HepG2 (cell line): ENCODE data around the gene TTLL13. TPM values are rescaled to one million over a fixed set of nuclear protein-coding genes. Genes with fewer than 3 reads are reported as not detected.

Experiments used
- ATAC-seq: fragments of 200-7000 bp; cut with Tn5 transposase; 3 replicates; pipeline ENCODE4 v1.9.1; 2020; ENCODE audit warnings: mild to moderate bottlenecking, moderate library complexity
- BruUV-seq: library from RNA; stranded (reverse); fragments of 400-500 nt; replicated peaks from 2 replicates; lab custom pipeline; 2021; lab: Mats Ljungman, UMichigan
- CTCF ChIA-PET: fragments of 300-600 bp; formaldehyde crosslinking; extraction: SDS; loops from one replicate; lab custom pipeline; 2021; ENCODE audit warnings: low total read pairs, inconsistent platforms, low intra/inter-chr PET ratio; lab: Yijun Ruan, JAX
- POLR2A ChIA-PET: fragments of 350-600 bp; sonication (Branson Sonifier 250); formaldehyde crosslinking; loops from one replicate; lab custom pipeline; 2020; ENCODE audit warnings: antibody characterized with exemption, inconsistent platforms; lab: Yijun Ruan, JAX
- DNase-seq: peaks from one replicate; pipeline ENCODE4 v3.0.0-alpha.2; 2015; ENCODE audit warnings: low spot score
- FAIRE-seq: peaks from 3 replicates; lab custom pipeline; 2011; peaks lifted over from hg19 to GRCh38; lab: Jason Lieb, UNC
- H2AFZ ChIP-seq: one replicate; pipeline ENCODE4 v1.6.1; 2011; ENCODE audit warnings: low read length, inconsistent platforms
- H3K27ac ChIP-seq: fragments of 300-600 bp; 3 replicates; pipeline ENCODE4 v1.8.0; 2011; ENCODE audit warnings: mixed run types, mild to moderate bottlenecking, mixed read lengths, low read length, inconsistent platforms; ENCODE audit not compliant: insufficient read depth; ENCODE audit errors: extremely low read length
- H3K27me3 ChIP-seq, 2 experiments: fragments of 200-600 bp in 1 of 2; 2 replicates in 1 of 2; 3 replicates in 1 of 2; pipeline versions ENCODE4 v1.6.0 to v1.8.0; 2011; ENCODE audit warnings: low read length in 2 of 2, mild to moderate bottlenecking in 2 of 2, moderate library complexity in 2 of 2, inconsistent platforms in 1 of 2; ENCODE audit not compliant: insufficient read depth in 2 of 2, control insufficient read depth in 1 of 2
- H3K36me3 ChIP-seq, 2 experiments: fragments of 200-600 bp in 1 of 2; replicated peaks in 1 of 2; 2 replicates in 1 of 2; 3 replicates in 1 of 2; pipeline versions ENCODE4 v1.5.1 to v1.8.0; 2011; ENCODE audit warnings: low read length in 2 of 2, inconsistent platforms in 1 of 2; ENCODE audit not compliant: insufficient read depth in 2 of 2, control insufficient read depth in 1 of 2
- H3K4me1 ChIP-seq: 2 replicates; pipeline ENCODE4 v1.5.1; 2012; ENCODE audit warnings: low read length, inconsistent platforms; ENCODE audit not compliant: insufficient read depth
- H3K4me2 ChIP-seq: 2 replicates; pipeline ENCODE4 v1.6.0; 2011; ENCODE audit warnings: low read depth, low read length, inconsistent platforms
- H3K4me3 ChIP-seq, 3 experiments: fragments of 200-600 bp in 1 of 3; sonication (generic), shearing (Covaris generic) in 1 of 3; replicated peaks in 1 of 3; 2 replicates each; pipeline ENCODE4 v1.5.1; 2011 to 2016; ENCODE audit warnings: low read length in 3 of 3, inconsistent platforms in 2 of 3, low read depth in 2 of 3, mild to moderate bottlenecking in 2 of 3, control low read depth in 1 of 3, mixed read lengths in 1 of 3; ENCODE audit not compliant: insufficient read depth in 1 of 3
- H3K79me2 ChIP-seq: one replicate; pipeline ENCODE4 v1.6.1; 2011; ENCODE audit warnings: low read length, inconsistent platforms; ENCODE audit not compliant: insufficient read depth
- H3K9ac ChIP-seq: 2 replicates; pipeline ENCODE4 v1.6.0; 2011; ENCODE audit warnings: mild to moderate bottlenecking, low read depth, low read length, inconsistent platforms; ENCODE audit not compliant: insufficient read depth
- H3K9me3 ChIP-seq: 2 replicates; pipeline ENCODE4 v1.5.1; 2012; ENCODE audit warnings: mild to moderate bottlenecking, low read length
- H4K20me1 ChIP-seq: 2 replicates; pipeline ENCODE4 v1.6.0; 2011; ENCODE audit warnings: inconsistent platforms, mild to moderate bottlenecking, low read length, moderate library complexity; ENCODE audit not compliant: insufficient read depth
- HCFC1 ChIP-seq: fragments of 150-350 bp; IDR thresholded peaks from 2 replicates; pipeline ENCODE4 v1.6.1; 2014; ENCODE audit warnings: low read depth, low read length
- KDM6A ChIP-seq: IDR thresholded peaks from 2 replicates; pipeline ENCODE4 v1.6.1; 2016; ENCODE audit warnings: low read depth
- KMT2A ChIP-seq: sonication (generic); formaldehyde crosslinking; IDR thresholded peaks from 2 replicates; pipeline ENCODE4 v1.4.0; 2020; ENCODE audit warnings: missing genetic modification reagents
- NFIB ChIP-seq: sonication (generic); formaldehyde crosslinking; IDR thresholded peaks from 2 replicates; pipeline ENCODE4 v1.9.0; 2021; ENCODE audit warnings: missing genetic modification reagents, mild to moderate bottlenecking, borderline replicate concordance
- ONECUT2 ChIP-seq: sonication (generic); formaldehyde crosslinking; IDR thresholded peaks from 2 replicates; pipeline ENCODE4 v1.4.0; 2020; ENCODE audit warnings: missing genetic modification reagents
- RBAK ChIP-seq: sonication (generic); formaldehyde crosslinking; IDR thresholded peaks from 2 replicates; pipeline ENCODE4 v1.5.1; 2020; ENCODE audit warnings: mild to moderate bottlenecking, missing genetic modification reagents
- REL ChIP-seq: sonication (generic); formaldehyde crosslinking; conservative IDR thresholded peaks from 2 replicates; pipeline ENCODE4 v1.8.0; 2022; ENCODE audit warnings: mild to moderate bottlenecking, missing genetic modification reagents, moderate library complexity
- SNRNP70 ChIP-seq: fragments of 200-400 bp; formaldehyde crosslinking; IDR thresholded peaks from 2 replicates; pipeline ENCODE4 v1.6.1; 2017; ENCODE audit warnings: mild to moderate bottlenecking, low read depth, low read length, moderate library complexity
- TEAD3 ChIP-seq: optimal IDR thresholded peaks from 2 replicates; pipeline ENCODE3; 2016; ENCODE audit warnings: borderline replicate concordance
- TGIF2 ChIP-seq: IDR thresholded peaks from 2 replicates; pipeline ENCODE4 v1.6.1; 2016; ENCODE audit warnings: control low read depth, missing compliant biosample characterization
- ZFAT ChIP-seq: sonication (generic); formaldehyde crosslinking; conservative IDR thresholded peaks from 2 replicates; pipeline ENCODE4 v1.8.1; 2023; ENCODE audit warnings: missing genetic modification reagents, inconsistent platforms
- ZNF143 ChIP-seq: sonication (generic); formaldehyde crosslinking; IDR thresholded peaks from 2 replicates; pipeline ENCODE4 v1.4.0; 2020; ENCODE audit warnings: missing genetic modification reagents
- ZNF180 ChIP-seq: sonication (generic); formaldehyde crosslinking; IDR thresholded peaks from 2 replicates; pipeline ENCODE4 v1.4.0; 2020; ENCODE audit warnings: low read depth, missing genetic modification reagents, borderline replicate concordance
- ZNF577 ChIP-seq: sonication (generic); formaldehyde crosslinking; IDR thresholded peaks from 2 replicates; pipeline ENCODE4 v1.4.0; 2020; ENCODE audit warnings: mild to moderate bottlenecking, low read depth, missing genetic modification reagents, borderline replicate concordance
- WGBS: methylation state at CpG from one replicate; pipeline ENCODE4 v1.1.6; 2017; ENCODE audit warnings: low lambda C conversion rate; 5-methylcytosine and 5-hydroxymethylcytosine counted together
- in situ Hi-C: cut with HindIII; loops from 2 replicates; pipeline ENCODE4 v1.10.0; 2017; ENCODE audit warnings: low pct_unique_long_range_greater_than_20kb; ENCODE audit not compliant: extremely low pct_ligation_motif_present
- intact Hi-C: fragments of 100-400 bp; cut with micrococcal nuclease; formaldehyde crosslinking; loops from one replicate; pipeline ENCODE4 v1.10.0; 2022; ENCODE audit not compliant: unreplicated experiment
- polyA plus RNA-seq, 8 experiments: library from polyadenylated mRNA; depleted of rRNA in 3 of 8; stranded (reverse) in 7 of 8; unstranded in 1 of 8; fragments of >200 nt; fragmentation: Illumina TruSeq in 4 of 8; extraction: Trizol in 4 of 8; gene quantifications; 2 replicates each; pipeline versions ENCODE4 v1.2.1 to v1.2.3, GENCODE V29; 2011 to 2016; ENCODE audit warnings: low read depth in 4 of 8, missing spikeins in 1 of 8, mixed read lengths in 1 of 8; ENCODE audit not compliant: insufficient read depth in 1 of 8
- total RNA-seq, 5 experiments: library from RNA; depleted of rRNA; stranded (reverse); fragments of >200 nt; fragmentation: Illumina TruSeq; extraction: Trizol; gene quantifications; 2 replicates each; pipeline ENCODE4 v1.2.3, GENCODE V29; 2016; ENCODE audit warnings: low read depth in 1 of 5
- TF ChIP-seq, protein P1 (sequence below): sonication (generic); formaldehyde crosslinking; IDR thresholded peaks from 2 replicates; pipeline ENCODE4 v1.8.0; 2022; ENCODE audit warnings: mild to moderate bottlenecking, missing genetic modification reagents
- TF ChIP-seq, protein P2 (sequence below): sonication (generic); formaldehyde crosslinking; IDR thresholded peaks from 2 replicates; pipeline ENCODE4 v1.4.0; 2020; ENCODE audit warnings: missing genetic modification reagents
- TF ChIP-seq, protein P3 (sequence below), 2 experiments: sonication (generic) in 1 of 2; formaldehyde crosslinking in 1 of 2; IDR thresholded peaks; 2 replicates each; pipeline versions ENCODE4 v1.4.0 to v1.6.1; 2016 to 2020; ENCODE audit warnings: borderline replicate concordance in 1 of 2, low read depth in 1 of 2, mild to moderate bottlenecking in 1 of 2, missing genetic modification reagents in 1 of 2
- TF ChIP-seq, protein P4 (sequence below): IDR thresholded peaks from 2 replicates; pipeline ENCODE4 v1.6.1; 2016; ENCODE audit warnings: missing compliant biosample characterization, missing genetic modification reagents, borderline replicate concordance

The TTLL13 gene
- total and polyA plus RNA-seq, 2 of the 13 experiments (the other 11 are each of a cell fraction or from before 2014, with no cell fraction given): 0.07 to 0.29 TPM

DNA sequence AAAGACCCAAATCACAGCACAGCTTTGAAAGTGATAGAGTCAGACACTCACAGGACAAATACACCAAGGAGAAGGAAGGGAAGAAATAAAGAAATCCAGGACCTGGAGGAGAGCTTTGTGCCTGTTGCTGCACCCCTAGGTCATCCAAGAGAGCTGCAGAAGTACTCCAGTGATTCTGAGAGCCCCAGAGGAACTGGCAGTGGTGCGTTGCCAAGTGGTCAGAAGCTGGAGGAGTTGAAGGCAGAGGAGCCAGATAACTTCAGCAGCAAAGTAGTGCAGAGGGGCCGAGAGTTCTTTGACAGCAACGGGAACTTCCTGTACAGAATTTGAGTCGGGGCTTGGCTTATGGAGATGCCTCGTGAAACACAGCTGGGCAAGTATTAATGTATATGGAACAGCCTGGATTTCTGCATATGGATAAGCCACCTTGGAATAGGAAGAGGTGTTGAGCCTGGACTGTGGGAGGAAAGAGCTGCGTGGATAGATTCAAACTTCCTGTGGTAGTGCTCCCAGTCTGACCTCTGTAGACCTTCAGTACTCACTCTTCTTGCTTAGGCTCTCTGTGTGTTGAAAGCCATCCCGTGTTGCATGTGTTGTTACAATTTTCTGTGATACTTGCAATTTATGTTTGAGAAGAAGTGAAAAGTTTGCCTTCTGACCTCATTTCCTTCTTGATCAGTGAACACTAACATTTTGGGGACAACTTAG lies 22.3 kb downstream of the TTLL13 start:
- FAIRE-seq: no peak
- CTCF ChIA-PET: no interaction called here

More for the DNA sequence above, 22.3 kb downstream of the TTLL13 start:
- Histone ChIP-seq H3K36me3 (peaks cover 12 to 32% of the 10 kb centered on the region in 2 experiments; a peak in 4 of 5 replicates), H3K27ac (no peak overlapping the region), H3K4me1 (peaks cover 24% of the 10 kb centered on the region), H3K9ac (no peak overlapping the region), H3K27me3 (no peaks in the 10 kb centered on the region), H4K20me1 (peaks cover 10% of the 10 kb centered on the region), H2AFZ (no peak overlapping the region), H3K4me3 (no peak overlapping the region), H3K9me3 (no peaks in the 10 kb centered on the region), H3K4me2 (no peak overlapping the region), H3K79me2 (peaks cover 32% of the 10 kb centered on the region)
- in situ Hi-C loops (no loop called here), intact Hi-C loops (no loop called here)
- no peak for ATAC-seq
- BruUV-seq: TSS peak; percentile 13
- DNase-seq: no peak
- TF ChIP-seq ZNF143 (no peak), ZFAT (CRISPR knock-in tag) (no peak), TGIF2 (CRISPR knock-in tag) (no peak), ZNF180 (CRISPR knock-in tag) (no peak), NFIB (CRISPR knock-in tag) (no peak), REL (no peak), TEAD3 (CRISPR knock-in tag) (no peak), KMT2A (CRISPR knock-in tag) (no peak), KDM6A (no peak), RBAK (no peak), ZNF577 (CRISPR knock-in tag) (no peak), HCFC1 (no peak), SNRNP70 (no peak), ONECUT2 (CRISPR knock-in tag) (no peak)
- TF ChIP-seq, protein P1, sequence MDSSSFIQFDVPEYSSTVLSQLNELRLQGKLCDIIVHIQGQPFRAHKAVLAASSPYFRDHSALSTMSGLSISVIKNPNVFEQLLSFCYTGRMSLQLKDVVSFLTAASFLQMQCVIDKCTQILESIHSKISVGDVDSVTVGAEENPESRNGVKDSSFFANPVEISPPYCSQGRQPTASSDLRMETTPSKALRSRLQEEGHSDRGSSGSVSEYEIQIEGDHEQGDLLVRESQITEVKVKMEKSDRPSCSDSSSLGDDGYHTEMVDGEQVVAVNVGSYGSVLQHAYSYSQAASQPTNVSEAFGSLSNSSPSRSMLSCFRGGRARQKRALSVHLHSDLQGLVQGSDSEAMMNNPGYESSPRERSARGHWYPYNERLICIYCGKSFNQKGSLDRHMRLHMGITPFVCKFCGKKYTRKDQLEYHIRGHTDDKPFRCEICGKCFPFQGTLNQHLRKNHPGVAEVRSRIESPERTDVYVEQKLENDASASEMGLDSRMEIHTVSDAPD (CRISPR knock-in tag): no peak
- TF ChIP-seq, protein P2, sequence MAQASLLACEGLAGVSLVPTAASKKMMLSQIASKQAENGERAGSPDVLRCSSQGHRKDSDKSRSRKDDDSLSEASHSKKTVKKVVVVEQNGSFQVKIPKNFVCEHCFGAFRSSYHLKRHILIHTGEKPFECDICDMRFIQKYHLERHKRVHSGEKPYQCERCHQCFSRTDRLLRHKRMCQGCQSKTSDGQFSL: no peak
- TF ChIP-seq, protein P3, sequence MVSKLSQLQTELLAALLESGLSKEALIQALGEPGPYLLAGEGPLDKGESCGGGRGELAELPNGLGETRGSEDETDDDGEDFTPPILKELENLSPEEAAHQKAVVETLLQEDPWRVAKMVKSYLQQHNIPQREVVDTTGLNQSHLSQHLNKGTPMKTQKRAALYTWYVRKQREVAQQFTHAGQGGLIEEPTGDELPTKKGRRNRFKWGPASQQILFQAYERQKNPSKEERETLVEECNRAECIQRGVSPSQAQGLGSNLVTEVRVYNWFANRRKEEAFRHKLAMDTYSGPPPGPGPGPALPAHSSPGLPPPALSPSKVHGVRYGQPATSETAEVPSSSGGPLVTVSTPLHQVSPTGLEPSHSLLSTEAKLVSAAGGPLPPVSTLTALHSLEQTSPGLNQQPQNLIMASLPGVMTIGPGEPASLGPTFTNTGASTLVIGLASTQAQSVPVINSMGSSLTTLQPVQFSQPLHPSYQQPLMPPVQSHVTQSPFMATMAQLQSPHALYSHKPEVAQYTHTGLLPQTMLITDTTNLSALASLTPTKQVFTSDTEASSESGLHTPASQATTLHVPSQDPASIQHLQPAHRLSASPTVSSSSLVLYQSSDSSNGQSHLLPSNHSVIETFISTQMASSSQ (IDR thresholded peaks at IDR 0.05; ENCODE audit: low read depth): no peak
- TF ChIP-seq, protein P3 (CRISPR knock-in tag; IDR thresholded peaks at IDR 0.05; ENCODE audit: borderline replicate concordance): no peak
- TF ChIP-seq, protein P4, sequence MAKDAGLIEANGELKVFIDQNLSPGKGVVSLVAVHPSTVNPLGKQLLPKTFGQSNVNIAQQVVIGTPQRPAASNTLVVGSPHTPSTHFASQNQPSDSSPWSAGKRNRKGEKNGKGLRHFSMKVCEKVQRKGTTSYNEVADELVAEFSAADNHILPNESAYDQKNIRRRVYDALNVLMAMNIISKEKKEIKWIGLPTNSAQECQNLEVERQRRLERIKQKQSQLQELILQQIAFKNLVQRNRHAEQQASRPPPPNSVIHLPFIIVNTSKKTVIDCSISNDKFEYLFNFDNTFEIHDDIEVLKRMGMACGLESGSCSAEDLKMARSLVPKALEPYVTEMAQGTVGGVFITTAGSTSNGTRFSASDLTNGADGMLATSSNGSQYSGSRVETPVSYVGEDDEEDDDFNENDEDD (CRISPR knock-in tag): no peak
- 95% methylated on average over 7 of the region's 7 CpGs for WGBS
- POLR2A ChIA-PET: interaction anchor here (1.2 kb wide), 1 partner anchor 22 kb away, joined by 3 read pairs; the partner anchor contains the start of gene TTLL13
